Common myeloid progenitor, CD34-positive (primary cell): ENCODE data around the gene CBX8.
A peak's percentile ranks its signal among the peaks of the same experiment; 100 is the strongest.

ENCODE experiments used
- CTCF ChIA-PET: fragments of 350-600 bp; sonication (Branson Sonifier 250); formaldehyde crosslinking; loops from one replicate; lab custom pipeline; 2021; ENCODE audit warnings: antibody characterized with exemption; lab: Charles Lee
- POLR2A ChIA-PET: fragments of 350-600 bp; sonication (Branson Sonifier 250); formaldehyde crosslinking; loops from one replicate; lab custom pipeline; 2021; ENCODE audit warnings: antibody characterized with exemption; lab: Charles Lee
- DNase-seq, 3 donors: peaks; one replicate each; pipeline versions ENCODE4 v3.0.0 to v3.0.0-alpha.2; 2013
- H3K27ac ChIP-seq, 2 experiments: 1 replicate in 1 of 2; 2 replicates in 1 of 2; pipeline ENCODE4 v1.7.0; 2013; ENCODE audit warnings: inconsistent platforms in 2 of 2, low read length in 2 of 2, mild to moderate bottlenecking in 2 of 2, low read depth in 1 of 2, moderate library complexity in 1 of 2; ENCODE audit not compliant: severe bottlenecking in 2 of 2, insufficient read depth in 1 of 2, poor library complexity in 1 of 2
- H3K27me3 ChIP-seq, 5 experiments: replicated peaks in 2 of 5; 1 replicate in 3 of 5; 2 replicates in 2 of 5; pipeline versions ENCODE4 v1.6.1 to v1.7.0; 2013; ENCODE audit warnings: low read length in 4 of 5, mild to moderate bottlenecking in 2 of 5, moderate library complexity in 2 of 5, inconsistent platforms in 1 of 5; ENCODE audit not compliant: insufficient read depth in 5 of 5, control insufficient read depth in 4 of 5
- H3K36me3 ChIP-seq, 4 experiments: 1 replicate in 2 of 4; 2 replicates in 2 of 4; pipeline versions ENCODE4 v1.6.1 to v1.7.0; 2013; ENCODE audit warnings: low read length in 3 of 4, control low read depth in 1 of 4, mild to moderate bottlenecking in 1 of 4; ENCODE audit not compliant: control insufficient read depth in 4 of 4, insufficient read depth in 4 of 4
- H3K4me1 ChIP-seq, 4 experiments: 1 replicate in 3 of 4; 2 replicates in 1 of 4; pipeline versions ENCODE4 v1.6.1 to v1.7.1; 2013; ENCODE audit warnings: low read length in 3 of 4, mild to moderate bottlenecking in 3 of 4, control low read depth in 1 of 4, inconsistent platforms in 1 of 4, moderate library complexity in 1 of 4; ENCODE audit not compliant: control insufficient read depth in 4 of 4, insufficient read depth in 4 of 4; ENCODE audit errors: control extremely low read depth in 1 of 4
- H3K4me3 ChIP-seq, 7 experiments: 1 replicate in 4 of 7; 2 replicates in 3 of 7; pipeline versions ENCODE4 v1.5.1 to v1.7.0; 2013; ENCODE audit warnings: mild to moderate bottlenecking in 7 of 7, low read length in 6 of 7, moderate library complexity in 6 of 7, inconsistent platforms in 2 of 7, low read depth in 2 of 7, control low read depth in 1 of 7; ENCODE audit not compliant: insufficient read depth in 4 of 7, control insufficient read depth in 1 of 7; ENCODE audit errors: extremely low read depth in 1 of 7
- H3K9me3 ChIP-seq, 5 experiments: 1 replicate in 4 of 5; 2 replicates in 1 of 5; pipeline versions ENCODE4 v1.6.1 to v1.7.1; 2013; ENCODE audit warnings: low read length in 4 of 5, mild to moderate bottlenecking in 2 of 5, inconsistent platforms in 1 of 5, low read depth in 1 of 5, moderate library complexity in 1 of 5; ENCODE audit not compliant: control insufficient read depth in 4 of 5, insufficient read depth in 2 of 5; ENCODE audit errors: control extremely low read depth in 1 of 5
- WGBS: methylation state at CpG from one replicate; pipeline ENCODE4 v1.1.5; 2013; ENCODE audit not compliant: insufficient coverage; 5-methylcytosine and 5-hydroxymethylcytosine counted together

Gene CBX8

DNA sequence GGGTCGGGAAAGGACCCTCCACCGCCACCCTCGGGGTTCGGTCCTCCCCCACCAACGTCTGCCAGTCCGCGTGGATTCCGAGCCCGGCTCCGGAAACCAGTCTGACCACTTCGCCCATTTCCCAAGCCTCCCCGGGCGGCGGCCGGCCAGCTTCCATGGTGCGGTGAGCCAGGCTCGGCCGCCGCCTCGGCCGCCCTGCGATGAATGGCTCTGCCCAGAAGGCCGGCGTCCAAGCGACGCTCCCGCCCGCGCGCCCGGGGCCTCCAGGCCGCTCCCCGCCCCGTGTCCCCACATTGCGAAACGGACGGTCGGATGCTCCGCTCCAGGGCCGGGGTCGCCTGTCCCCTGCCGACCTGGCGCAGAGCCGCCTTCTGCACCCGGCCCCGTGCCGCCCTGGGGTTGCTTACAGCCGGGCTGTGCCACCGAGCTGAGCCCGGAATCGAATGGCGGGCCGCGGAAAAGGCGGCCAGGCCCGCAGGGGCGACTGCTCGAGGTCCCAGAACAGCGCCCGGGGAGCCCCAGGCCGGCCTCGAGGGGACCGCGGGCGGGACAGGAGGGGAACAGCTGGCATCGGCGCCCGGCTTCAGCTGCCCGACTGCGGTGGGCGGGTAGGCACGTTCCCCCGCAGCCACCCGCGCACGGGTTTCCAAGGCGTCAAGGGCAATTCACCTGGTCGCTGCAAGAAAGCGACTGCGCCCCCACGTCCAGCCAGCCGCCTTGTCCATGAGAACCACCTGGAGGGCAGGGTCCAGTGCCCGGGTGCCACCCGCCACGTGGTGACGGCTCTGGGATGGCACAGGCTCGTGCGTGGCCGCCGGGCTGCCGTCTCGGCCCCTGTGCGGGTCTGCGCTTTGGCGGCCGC lies 18.3 kb upstream of the CBX8 start:
- Histone ChIP-seq H3K4me1 (peaks cover 0 to 51% (median 48%) of the 10 kb centered on the region in 4 experiments), H3K27me3 (peaks cover 0 to 82% (median 37%) of the 10 kb centered on the region in 5 experiments), H3K36me3 (no peaks in the 10 kb centered on the region), H3K27ac (no peak overlapping the region), H3K4me3 (peak overlapping the region in 3 of 7 experiments; percentile 40 to 45 (median 45)), H3K9me3 (no peaks in the 10 kb centered on the region)
- DNase-seq: no peak
- WGBS: 2% methylated on average over 77 of the region's 96 CpGs
- ChIA-PET POLR2A (interaction anchor here (1.0 to 1.4 kb wide), 2 partner anchors 20 to 24 kb away, joined by 3 to 4 read pairs; partner anchors contain the start of gene CBX4), CTCF (interaction anchor here (0.9 to 5.0 kb wide), 7 partner anchors 13 to 71 kb away, joined by 3 to 36 read pairs (median 4); partner anchors contain the start of gene CBX4)

DNA sequence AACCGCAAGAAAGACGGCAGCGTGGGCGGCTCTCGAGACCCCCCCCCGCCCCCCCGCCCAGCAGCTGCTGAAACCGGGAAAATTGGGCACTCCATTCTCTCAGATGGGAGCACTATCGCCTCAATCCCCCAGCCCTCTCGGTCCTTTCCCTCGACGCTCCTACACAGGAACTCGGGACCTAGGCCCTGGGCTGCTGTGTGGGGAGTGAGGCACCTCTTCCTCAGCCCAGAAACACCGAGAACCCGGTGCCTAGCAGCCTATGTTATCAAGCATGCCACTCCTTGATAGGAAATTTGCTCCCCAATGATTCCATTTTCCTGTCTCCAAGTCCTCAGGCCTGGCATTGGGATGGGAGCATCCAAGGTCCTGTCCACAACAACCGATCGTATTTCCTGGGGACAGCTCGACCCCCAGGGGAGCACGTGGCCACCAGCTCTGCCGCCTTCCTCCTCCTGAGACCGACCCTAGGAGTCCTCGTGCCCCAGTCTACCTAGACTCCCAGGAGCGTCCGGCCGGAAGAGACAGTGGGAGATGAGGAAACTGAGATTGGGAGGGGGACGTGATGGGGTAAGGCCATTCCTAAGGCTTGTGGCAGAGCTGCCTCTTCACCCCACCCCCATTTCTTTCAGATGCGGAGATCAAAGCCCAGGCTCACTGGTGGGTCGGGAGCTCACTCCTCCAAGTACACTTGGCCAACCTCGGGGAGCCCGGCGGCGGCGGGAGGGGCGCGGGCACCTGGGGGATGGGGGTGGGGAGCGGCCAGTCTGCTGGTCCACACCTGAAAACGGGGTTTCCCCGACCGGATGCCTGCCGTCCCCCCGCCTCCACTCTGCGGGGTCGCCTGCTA lies 17.5 kb upstream of the CBX8 start:
- DNase-seq: no peak
- peaks cover 0 to 84% (median 37%) of the 10 kb centered on the region in 5 experiments for H3K27me3 ChIP-seq
- WGBS: 3% methylated on average over 21 of the region's 43 CpGs
- H3K4me1 ChIP-seq: peaks cover 0 to 54% (median 51%) of the 10 kb centered on the region in 4 experiments
- H3K36me3 ChIP-seq: no peaks in the 10 kb centered on the region
- POLR2A ChIA-PET: interaction anchor here (0.9 to 1.4 kb wide), 3 partner anchors 12 to 25 kb away, joined by 3 to 4 read pairs (median 4); partner anchors contain the start of gene CBX4
- H3K4me3 ChIP-seq: peak overlapping the region in 2 of 7 experiments; percentile 45
- no peaks in the 10 kb centered on the region for H3K9me3 ChIP-seq
- CTCF ChIA-PET: interaction anchor here (0.9 to 5.0 kb wide), 7 partner anchors 14 to 70 kb away, joined by 3 to 36 read pairs (median 4); partner anchors contain the start of gene CBX4
- no peak overlapping the region for H3K27ac ChIP-seq

DNA sequence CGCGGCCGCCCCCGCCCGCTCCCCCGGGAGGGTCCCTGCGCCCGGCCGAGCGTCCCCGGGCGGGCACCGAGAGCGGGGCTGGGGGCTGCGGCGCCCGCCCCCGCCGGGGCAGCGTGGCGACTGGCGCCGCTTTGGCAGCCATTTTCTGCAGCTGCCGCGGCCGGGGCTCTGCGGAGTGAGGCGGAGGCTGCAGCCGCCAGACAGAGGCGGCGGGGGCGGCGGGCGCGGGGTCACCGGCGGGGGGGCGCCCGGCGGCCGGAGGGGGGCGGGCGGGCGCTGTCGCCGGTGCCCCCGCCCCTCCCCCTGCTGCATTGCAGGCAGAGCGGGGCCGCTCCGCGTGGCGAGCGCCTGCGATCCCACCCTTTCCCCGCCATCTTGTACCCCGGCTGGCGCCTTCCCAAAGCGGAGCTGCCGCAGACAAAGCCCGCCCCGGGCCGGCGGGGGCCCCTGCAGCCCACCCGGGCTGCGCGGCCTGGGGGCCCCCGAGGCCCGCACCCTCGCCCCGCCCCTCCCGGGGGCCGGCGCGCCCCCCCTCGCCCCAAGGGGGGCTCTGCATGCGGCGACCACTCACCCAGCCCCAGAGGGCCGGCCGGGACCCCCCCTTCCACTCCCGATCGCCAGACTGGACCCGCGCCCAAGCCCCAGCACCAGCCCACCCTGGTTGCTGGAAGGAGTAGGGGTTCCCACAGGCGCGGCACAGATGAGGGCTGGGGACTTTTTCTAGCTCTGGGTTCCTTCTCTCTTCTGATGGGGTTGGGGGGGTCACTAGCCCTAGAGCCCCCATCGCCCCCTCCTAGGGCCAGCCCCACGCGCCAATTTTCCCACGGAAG lies 16.6 kb upstream of the CBX8 start:
- ChIA-PET POLR2A (interaction anchor here (0.6 to 1.4 kb wide), 3 partner anchors 13 to 124 kb away, joined by 3 to 4 read pairs (median 4); partner anchors contain the start of gene CBX4), CTCF (interaction anchor here (0.6 to 5.0 kb wide), 8 partner anchors 8 to 67 kb away, joined by 4 to 36 read pairs (median 8); partner anchors contain the start of gene CBX4)
- Histone ChIP-seq H3K27me3 (peaks cover 0 to 87% (median 43%) of the 10 kb centered on the region in 5 experiments), H3K4me1 (peaks cover 0 to 55% (median 51%) of the 10 kb centered on the region in 4 experiments), H3K36me3 (no peaks in the 10 kb centered on the region), H3K27ac (no peak overlapping the region), H3K4me3 (peak overlapping the region in 3 of 7 experiments; percentile 32 to 59 (median 41)), H3K9me3 (no peaks in the 10 kb centered on the region)
- under 1% methylated on average over 67 of the region's 89 CpGs for WGBS
- peak in 2 of 3 donors; percentile 47 to 56 for DNase-seq

DNA sequence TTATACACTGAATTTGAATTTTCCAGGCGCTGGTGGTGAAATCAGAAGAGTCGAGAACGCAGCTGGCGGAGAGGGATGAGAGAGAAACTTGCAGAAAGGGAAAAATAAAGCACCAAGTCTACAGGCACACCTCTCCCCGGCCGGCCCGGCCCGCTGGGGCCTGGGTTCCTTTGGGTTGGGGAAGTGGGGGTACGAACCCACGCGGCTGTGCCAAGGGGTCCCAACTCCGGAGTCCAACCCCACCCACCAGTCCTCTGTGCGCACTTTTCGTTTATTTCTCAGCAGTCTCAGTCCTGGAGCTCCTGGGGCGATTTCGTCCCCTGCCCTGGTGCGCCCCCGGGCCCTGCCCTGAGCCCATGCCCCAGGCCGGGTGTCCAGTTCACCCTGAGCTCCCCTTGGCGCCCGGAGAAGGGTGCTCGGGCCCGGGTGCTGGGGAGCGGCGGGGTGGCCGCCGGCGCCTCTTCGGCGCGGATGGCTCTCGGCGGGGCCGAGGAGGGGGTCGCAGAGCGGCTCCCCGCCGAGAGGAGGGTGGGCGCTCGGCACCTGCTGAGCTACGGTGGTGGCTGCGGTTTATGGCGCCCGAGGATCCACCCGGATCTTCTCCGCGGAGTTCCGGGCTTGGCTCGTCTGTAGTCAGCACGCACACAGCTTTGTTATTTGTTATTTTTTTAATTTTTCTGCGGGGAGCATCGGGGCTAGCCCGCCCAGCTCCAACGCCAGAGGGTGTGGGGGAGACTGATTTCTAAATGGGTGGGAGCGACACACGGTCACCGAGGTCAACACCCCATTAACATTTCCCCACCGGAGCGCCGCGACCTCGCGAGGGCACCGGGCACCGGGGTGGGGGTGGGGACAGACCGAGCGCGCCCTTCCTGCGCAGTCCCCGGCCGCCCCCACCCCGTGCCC lies 15.7 kb upstream of the CBX8 start:
- ChIA-PET CTCF (interaction anchor here (0.6 to 5.2 kb wide), 16 partner anchors 9 to 103 kb away, joined by 3 to 36 read pairs (median 6); partner anchors contain the start of gene CBX4), POLR2A (interaction anchor here (1.4 kb wide), 1 partner anchor 27 kb away, joined by 4 read pairs; the partner anchor contains the start of gene CBX4)
- Histone ChIP-seq H3K27ac (no peak overlapping the region), H3K4me3 (peak overlapping the region in 5 of 7 experiments; percentile 32 to 65 (median 46)), H3K4me1 (peaks cover 0 to 55% (median 51%) of the 10 kb centered on the region in 4 experiments), H3K9me3 (no peaks in the 10 kb centered on the region), H3K27me3 (peaks cover 0 to 91% (median 50%) of the 10 kb centered on the region in 5 experiments), H3K36me3 (no peaks in the 10 kb centered on the region)
- no peak for DNase-seq
- WGBS: 3% methylated on average over 47 of the region's 72 CpGs

DNA sequence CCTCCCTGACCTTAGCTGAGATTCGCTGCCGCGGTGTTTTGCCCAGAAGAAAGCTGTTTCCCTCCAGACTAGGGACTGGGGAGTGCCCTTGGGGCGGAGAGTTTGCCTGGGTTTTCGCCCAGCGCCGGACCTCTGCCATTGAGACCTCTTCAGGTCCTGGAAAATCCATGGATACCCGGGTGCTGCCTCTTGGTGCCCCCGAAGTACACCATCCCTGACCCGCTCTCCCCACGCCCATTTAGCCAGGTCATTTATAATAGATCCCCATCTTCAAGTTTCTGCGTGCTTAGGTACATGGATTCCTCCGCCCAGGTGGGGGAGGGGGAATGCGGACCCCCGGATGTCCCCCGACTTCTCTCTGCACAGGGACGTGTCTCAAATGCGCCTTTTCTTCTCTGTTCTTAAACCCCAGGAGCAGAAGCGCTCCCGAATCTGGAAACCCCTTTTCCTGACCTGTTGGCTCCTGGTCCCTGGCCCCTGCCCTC lies 15.0 kb upstream of the CBX8 start:
- ChIA-PET CTCF (interaction anchor here (0.7 to 5.2 kb wide), 26 partner anchors 10 to 179 kb away, joined by 3 to 36 read pairs (median 5); partner anchors contain the start of genes CBX4 and CBX8), POLR2A (interaction anchor here (0.6 to 1.4 kb wide), 4 partner anchors 23 to 211 kb away, joined by 3 to 6 read pairs (median 4); partner anchors contain the start of gene CBX4)
- H3K27me3 ChIP-seq: peaks cover 0 to 91% (median 52%) of the 10 kb centered on the region in 5 experiments
- peaks cover 0 to 55% (median 51%) of the 10 kb centered on the region in 4 experiments for H3K4me1 ChIP-seq
- WGBS: 2% methylated on average over 19 of the region's 20 CpGs
- H3K4me3 ChIP-seq: peak overlapping the region in 3 of 7 experiments; percentile 15 to 42 (median 19)
- no peak for DNase-seq
- H3K27ac ChIP-seq: no peak overlapping the region
- H3K9me3 ChIP-seq: no peaks in the 10 kb centered on the region
- H3K36me3 ChIP-seq: no peaks in the 10 kb centered on the region
